ENCODE measurements around the gene PLA2R1.

The PLA2R1 gene

DNA sequence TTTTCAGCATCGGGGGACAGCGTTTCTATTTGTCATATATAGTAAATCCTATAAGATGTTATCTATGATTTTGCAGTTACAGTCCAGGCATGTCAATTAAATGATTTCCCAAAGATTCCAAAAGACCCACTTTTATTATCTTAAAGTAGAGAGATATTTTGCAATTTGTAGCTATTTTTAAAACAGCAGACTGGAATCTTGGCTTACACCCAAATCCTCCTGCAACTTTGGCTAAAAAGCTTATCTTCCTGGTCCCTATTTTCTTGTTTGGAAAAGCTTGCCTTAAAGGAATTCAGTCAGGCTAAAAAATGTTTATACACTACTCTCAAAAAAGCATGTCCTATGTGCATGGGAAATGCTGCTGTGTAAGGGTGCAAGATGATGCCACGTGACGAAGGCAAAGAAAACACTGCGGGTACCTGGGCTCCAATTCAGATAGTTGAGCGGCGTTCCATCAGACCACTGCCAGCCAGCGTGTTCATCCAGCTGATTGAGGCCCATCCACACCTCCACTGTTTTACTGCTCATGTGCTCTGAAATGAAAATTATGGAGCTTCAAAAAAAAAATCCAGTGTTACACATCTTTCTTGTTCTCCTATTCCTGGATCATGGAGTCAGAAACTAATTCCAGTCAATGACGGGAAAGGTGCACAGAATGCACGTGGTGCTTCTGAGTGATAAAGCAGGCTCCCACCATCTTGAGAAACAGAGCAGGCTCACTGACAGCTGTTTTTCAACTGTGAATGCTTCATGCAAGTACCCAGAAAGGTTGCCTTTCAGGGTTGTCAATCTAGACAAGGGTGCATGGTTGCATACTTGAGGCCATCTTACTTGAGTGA is 33.8 kb downstream of the PLA2R1 start:
- no peak for DNase-seq

DNA sequence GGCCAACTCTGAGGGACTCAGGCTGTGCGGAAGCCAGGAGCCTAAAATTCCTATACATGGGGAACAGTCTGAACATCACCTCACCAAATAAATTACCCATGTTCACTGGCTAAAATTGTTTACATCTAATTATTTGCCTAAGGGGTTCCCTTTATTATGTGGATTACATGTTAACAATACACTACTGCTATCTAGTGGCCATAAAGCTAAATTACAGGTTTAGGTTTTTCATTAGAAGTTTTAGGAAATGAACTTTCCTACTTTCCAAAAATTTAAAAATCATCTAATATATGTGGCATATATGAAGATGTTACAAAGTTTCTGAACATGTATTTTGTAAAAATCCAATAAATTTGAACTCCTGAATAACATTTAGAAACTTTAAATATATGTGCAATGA is 40.3 kb downstream of the PLA2R1 start:
- no peak for DNase-seq

DNA sequence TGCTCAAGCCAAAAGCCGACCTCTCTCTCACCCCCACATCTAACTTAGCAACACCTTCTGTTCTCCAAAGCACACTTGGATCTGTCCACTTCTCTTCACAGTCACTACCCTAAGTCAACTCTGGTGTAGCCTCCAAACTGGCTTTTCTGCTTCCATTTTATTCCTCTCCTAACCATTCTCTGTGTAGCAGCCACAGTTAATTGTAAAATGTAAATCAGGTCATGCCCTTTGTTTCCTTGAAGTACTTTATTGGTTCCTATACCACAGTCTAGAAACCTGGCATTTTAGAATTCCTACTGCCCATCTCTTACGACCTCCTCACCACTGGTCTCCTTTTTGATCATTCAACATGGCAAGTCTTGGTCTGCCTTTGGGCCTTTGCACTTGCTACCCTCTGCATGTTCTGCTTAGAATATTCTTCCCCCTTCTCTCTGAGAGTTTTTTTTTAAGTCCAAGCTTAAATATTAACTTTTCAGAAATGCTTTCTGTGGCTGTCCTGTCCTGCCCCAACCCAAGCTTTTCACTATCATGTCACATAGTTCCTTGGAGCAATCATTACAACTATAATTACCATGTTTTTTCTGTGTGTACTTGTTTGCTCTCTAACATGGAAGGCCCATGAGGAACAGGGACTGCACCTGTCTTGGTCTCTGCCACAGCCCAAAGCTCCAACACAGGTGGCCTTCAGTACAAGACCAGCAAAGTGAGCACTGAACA is 42.9 kb downstream of the PLA2R1 start:
- no peak for DNase-seq

DNA sequence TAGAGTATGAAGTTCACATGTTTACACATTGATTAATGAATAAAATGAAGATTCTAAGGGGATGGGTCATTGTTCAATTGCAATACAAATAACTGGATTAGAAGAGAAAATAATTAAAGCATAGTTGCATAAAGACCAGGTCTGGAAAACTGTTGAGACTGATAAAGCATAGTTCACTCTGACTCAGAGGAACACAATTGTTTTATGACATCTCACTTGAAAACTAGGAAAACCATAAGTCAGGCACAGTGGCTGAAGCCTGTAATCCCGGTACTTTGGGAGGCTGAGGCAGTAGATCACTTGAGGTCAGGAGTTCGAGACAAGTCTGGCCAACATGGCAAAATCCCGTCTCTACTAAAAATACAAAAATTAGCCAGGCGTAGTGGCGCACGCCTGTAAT is 46.7 kb downstream of the PLA2R1 start:
- no peak for DNase-seq

DNA sequence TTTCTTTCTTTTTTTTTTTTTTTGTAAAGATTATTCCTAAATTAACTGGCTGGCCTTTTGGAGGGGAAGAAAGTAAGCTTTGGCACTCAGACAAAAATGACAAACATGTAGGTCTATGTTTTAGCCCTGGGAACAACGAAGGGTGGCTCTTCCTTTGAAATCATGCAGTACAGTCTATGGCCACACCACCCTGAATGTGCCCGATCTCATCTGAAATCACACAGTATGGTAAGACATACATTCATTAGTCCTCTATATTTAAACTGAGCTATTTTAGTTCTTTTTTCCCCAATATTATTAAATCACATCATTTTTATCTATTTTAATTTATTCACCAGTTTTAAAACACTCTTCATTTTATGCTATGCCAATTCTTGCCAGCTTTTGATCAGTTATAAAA is 48.2 kb downstream of the PLA2R1 start:
- no peak for DNase-seq

DNA sequence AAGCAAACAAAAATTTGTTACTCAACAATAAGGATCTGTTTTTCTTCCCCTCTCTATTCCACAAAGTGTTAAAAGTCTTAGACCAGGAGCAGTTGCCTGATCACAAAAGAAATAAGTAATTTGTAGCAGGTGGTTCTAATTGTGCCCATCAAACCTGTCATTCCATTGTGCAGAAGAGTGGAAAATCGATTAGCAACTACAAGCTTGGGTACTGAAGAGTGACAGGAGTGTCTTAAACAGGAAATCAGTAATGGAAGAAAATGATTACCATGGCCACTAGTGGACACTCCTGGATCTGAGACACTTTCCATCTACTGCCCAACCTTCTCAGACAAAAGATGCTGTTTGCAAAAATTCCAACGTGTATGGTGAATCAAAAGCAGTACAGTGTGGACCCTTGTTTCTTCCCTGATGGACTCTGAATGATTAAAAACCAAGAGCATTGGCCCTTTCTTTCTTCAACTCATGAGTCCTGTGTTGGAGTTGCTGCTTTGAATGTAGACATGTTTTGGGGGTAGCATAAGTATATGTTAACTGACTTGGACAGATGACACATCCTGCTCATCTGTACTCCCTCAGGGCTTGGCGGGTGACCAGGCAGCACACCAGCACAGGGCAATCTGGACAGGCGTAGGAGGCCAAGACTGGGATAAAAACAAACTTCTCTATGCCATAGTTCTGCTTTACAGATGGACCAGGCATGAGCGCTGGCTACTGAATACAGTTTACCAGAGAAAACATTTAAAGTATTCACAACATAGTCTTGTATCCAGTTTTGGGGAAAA is 51.9 kb downstream of the PLA2R1 start:
- no peak for DNase-seq

DNA sequence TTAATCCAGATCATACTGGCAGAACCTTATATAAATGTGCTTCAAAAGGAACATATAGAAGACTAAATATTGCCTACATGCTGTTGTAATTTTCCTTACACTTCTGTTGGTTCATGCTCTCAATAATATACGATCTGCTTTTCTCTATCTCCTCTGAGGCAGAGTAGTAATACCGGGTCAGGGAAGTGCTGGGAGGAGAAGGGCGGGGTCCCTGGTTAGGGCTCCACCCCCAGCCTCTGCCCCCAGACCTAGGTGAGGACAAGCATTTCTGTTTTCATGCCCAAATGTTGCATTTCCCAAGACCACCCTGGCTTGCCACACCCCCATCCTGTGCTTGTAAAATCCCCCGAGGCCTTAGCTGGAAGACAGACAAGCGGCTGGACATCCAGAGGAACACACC is 55.3 kb downstream of the PLA2R1 start:
- DNase-seq: no peak

DNA sequence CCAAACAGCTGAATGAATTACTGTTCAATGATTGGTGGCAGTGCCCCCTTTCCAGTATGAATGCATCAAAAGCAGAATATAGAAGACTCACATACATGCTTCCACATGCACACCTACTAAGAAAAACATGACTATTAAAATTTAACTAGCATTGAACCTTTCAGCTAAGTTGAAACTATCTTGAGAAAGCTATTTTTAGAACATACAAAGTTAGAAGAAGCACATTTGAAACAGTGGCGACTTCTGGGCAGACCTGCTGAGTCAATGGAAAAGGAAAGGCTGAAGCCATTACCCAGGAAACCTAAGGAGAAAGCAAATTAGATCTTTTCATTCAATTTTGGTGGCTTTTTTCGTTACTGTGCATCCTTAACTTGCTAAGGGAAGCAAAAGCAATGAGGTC is 55.9 kb downstream of the PLA2R1 start:
- DNase-seq: no peak

DNA sequence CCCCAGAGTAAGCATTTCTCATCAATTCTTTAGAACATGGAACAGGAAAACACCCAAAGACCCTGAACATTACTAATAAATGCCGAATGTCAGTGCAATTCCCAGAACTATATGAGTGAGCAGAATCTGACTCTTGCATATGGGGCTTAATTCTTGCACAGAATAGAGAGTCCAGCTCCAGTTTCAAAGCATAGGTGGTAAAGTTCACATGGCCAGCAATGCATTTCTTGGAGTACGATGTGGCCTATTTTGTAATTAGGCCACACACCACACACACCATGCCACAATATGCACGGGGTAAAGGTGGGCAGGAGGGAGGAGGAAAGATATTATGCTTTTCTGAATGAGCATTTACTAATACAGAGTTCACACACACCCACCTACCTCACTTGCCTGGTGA is 56.5 kb downstream of the PLA2R1 start:
- no peak for DNase-seq

DNA sequence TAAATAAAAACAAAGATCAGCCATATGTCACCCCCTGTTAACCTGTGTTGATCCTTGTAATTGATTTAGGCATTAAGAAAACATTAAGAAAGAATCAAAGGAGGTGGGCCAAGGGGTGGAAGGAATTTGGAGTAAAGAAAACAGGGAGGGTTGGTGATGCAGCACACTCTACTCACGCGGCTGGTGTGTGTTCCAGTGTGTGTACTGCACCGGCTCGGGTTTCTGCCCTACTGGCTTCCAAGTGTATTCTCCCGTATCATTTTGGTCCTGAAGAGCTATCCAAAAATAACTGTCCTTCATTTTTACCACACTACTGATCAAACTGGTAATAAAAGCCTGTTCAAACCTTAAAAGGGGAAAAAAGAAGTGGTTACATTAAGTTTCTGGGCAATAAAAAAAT is 56.9 kb downstream of the PLA2R1 start:
- no peak for DNase-seq

DNA sequence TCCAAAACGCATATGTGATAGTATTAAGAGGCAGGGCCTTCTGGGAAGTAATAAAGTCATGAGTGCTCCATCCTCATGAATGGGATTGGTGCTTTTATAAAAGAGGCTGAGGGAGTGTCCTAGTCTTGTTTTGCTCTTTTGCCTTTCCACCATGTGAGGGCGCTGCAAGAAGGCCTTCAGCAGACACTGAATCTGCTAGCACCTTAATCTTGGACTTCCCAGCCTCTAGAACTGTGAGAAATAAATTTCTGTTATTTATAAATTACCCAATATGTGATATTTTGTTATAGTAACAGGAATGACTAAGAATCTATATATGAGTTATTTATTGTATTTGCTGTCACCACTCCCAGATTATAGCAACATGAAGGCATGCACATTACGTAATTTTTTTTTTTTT is 63.5 kb downstream of the PLA2R1 start:
- no peak for DNase-seq

DNA sequence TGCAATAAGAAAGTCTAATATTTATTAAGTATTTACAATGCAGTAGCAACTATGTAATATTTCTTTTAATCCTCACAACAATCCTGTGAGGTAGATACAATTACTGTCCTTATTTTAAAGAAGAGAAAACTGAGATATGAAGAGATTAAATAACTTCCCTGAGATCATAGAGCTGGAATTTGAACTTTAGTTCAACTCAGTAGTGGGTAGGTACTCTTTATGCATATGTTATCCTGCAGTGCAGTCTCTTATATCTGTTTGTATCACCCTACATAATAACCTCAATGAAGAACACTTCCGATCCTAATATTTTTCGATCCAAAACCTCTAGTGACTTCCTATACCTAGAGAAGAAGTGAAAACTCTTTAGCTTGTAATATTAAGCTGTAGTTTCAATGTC is 64.2 kb downstream of the PLA2R1 start:
- DNase-seq: no peak

DNA sequence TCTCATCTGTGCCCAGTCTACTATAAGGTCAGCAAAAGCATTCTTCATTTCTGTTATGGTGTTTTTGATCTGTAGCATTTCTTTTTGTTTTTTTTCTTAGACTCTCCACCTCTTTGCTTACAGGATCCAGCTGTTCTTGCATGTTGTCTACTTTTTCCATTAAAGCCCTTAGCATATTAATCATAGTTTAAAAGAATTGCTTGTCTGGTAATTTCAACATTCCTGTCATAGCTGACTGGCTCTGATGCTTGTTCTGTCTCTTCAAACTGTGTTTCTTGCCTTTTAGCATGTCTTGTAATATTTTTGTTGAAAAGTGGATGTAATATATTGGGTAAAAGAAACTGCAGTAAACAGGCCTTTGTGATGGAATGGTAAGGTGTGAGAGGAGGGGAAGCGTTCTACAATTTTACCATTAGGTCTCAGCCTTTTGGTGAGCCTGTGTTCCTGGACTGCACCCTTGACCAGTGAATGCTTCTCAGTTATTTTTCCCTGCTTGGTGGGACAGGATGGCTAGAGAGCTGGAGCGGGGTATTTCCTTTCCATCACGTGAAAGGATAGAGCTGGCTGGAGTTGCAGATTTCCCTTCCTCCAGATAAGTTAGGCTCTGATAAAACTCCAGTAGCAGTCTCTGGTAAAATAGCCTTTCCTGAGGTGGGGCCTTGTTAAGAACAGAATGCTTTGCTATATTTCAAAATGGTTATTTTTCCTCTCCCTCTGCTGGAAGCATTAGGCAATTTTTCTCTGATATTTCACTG is 65.4 kb downstream of the PLA2R1 start:
- no peak for DNase-seq

DNA sequence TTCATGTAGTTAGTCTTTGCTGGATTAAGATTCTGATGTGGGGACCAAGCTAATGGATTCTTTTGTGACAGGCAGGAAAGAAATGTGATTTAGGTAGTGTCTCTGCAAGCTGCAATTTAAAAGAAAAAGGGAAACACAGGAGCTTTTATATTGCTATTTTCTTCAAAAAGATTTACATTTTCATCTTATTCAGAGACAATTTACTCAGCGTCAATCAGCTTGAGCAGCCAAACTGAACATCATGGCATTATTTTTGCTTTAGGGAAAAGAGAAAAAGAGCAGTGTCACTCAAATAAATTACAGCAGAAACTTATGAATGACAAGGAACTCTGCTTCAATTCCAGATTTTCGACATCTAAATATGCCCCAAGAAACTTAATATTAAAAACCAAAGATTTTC is 67.4 kb downstream of the PLA2R1 start:
- DNase-seq: no peak

DNA sequence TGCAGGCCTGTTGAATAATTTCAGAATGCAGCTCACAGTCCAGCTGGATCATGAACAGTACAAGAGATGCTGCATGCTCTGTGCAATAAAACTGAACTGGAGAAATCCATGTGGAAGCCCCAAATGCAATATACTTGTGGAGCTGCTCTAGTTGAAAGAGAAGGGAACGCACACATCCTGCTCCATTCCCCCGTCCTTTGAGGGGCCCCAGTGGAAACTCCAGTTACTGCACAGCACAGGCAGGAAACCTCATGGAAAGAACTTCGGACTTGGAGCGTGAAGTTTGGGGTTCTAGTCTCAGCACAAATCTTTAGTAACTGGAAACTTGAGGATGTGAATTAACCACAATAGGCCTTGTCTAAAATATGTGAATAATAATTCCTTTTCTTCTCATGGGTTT is 73.2 kb downstream of the PLA2R1 start:
- DNase-seq: no peak

DNA sequence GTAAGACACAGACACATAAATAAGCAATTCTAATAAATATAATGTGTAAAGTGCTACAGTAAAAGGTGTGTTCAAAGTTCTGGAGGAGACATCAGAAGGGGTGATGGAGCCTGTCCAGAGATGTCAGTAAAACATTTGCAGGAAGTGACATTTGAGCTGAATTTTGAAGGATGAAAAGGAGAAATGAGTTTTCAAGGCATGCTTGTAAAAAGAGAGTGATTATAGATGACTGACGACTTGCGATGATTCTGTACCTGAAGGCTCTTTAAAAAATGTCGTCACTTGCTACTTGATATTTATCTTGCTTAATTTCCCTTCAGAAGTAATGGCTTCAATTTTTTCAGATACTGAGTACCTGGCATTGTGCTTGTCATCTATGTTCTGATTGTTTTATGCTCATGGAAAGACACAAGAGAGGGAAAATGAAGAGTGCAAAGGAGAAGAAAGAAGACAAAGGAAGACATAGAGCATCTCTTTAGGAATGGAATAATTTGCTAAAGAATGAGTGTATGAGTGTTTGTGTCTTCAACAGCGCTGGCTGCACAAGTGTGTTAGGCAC is 73.9 kb downstream of the PLA2R1 start:
- DNase-seq: no peak

DNA sequence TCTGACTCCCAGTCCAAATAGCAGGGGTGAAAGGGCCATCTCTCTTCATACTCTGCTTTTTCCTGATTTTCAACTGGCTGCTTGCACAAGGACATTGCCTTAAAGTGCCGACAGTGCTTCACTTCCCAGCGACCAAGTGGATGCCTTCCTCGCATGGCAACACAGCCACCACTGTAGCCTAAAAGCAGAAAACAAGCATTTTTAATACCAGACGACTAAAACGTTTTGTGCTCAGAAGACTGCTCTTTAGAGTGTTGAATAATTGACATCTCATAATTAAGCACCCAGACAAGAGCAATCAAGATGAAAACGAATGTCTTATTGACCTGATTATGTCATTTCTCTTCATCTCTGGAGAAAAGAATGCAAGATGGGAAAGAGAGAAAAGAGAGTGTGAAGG is 75.2 kb downstream of the PLA2R1 start:
- DNase-seq: no peak

DNA sequence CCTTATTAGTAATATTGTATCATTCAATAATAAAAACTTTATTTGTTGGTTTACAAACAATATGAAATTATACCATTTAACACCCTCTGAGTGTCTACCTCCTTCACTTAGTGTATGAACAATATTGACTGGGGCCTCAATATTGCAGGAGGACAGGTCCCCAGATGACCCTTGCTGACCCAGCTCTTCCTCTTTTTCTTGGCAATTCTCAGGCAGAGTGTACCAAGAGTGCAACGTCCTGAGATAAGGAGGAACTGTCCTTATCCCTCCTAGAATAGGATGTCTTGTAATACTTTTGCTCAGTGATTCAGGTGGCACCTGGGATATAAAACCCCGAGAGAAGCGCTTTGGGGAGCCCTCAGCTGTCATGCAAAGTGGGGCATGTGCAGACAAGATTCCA is 76.8 kb downstream of the PLA2R1 start:
- no peak for DNase-seq

DNA sequence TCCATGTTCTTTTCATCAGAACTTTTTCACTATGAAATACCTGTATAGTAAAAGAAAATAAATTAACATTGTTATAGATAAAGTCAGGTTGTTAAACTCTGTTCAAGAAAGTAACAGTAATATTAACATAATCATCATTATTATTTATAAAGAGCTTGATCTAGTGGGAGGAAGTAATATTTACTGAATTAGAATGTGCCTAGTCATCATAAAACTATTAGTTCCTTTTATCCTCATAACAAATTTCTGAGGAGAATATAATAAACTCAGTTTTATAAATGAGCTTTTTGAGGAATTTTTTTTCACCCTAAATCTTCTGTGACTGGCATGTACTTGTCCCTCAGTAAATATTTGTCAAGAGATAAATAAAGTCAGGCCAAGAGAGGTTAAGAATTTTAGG is 78.4 kb downstream of the PLA2R1 start:
- no peak for DNase-seq

DNA sequence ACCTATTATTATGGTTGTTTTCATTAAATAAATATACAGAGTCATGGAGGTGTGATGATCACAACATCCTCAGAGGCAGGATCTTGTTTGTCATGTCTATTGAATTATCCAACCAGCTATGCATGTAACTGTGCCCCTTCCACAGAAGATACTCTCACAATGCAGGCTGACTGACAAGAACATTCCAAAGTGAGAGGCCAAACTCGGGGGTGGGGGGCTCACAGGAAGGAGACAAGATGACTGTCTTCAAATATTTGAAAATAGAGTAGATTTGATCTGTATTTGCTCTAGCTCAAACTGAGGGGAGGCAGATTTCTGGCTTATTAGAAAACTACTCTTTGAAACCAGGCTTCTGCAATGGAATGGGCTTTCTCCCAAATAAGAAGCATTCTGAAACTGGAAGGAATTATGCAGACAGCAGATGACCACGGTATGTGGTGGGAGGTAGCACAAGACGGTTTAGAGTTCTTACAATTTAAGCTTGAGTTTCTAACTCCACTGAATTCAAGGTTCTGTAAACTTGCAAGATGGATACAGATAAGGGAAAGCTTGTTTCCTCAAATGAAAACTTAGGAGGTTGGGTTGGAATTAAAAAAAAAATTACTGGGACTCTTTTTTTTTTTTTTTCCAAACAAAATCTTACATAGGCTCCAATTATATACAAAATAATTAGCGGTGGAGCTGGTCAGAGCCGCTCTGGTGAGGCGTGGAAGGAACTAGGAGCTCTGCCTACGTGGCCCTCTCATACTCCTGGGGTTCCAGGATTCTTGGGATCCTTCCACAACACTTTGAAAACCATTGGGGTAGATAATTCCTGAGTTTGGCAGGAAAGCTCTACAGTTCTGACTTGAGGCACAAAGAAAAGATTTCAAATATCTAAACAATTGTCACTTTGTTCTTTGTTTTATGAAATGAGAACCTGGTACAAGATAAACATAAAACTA is 79.3 kb downstream of the PLA2R1 start:
- no peak for DNase-seq

DNA sequence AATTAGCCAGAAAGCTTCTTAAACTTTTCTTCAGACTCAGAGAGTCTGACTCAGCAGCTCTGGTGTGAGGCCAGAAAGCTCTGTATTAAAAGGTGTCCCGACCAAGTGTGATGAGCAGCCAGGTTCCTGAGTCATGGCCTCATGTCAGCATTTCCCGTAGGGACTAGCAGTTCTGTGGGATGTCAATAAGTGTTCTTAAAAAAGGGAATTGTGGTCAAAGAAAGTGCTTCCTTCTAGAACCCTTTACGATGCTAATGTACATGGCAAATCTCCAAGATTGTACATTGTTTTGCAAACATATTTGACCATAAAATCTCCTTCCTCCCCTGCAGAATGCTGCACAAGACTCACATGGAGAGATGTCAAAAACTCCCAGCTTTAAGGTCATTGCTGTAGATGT is 80.1 kb downstream of the PLA2R1 start:
- DNase-seq: no peak

Measured in NCI-H1694 (cell line).